Measurements from ENCODE around the gene SEPTIN12. TPM values are rescaled to one million over a fixed set of nuclear protein-coding genes. Genes with fewer than 3 reads are reported as not detected.

Gene SEPTIN12
- total RNA-seq, 1 donor from 2014 or later: not detected

DNA sequence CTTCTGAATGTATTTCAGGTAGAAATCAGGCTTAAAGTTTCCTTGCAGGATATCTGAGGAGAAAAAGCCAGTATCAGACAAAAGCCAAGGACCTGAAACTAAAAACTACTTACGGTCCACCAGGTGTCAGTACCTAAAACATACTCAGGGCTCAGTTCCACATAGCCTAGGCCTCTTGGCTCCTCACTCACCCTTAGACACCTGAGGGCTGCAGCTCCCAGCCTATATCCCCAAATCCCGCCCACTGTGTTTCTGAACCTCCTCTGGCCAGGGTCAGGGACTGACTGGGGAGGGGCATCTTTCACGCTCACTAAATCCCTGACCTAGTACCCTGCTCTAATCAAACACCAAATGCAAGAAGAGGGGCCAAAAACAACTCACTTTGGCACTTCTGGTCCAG is 23.1 kb upstream of the SEPTIN12 start:
- ATAC-seq (peak; percentile 13), DNase-seq (no peak)
- H3K9me3 ChIP-seq: no peaks in the 10 kb centered on the region
- intact Hi-C loops (cut with DNase I): no loop called here
- H3K36me3 ChIP-seq: peaks cover 97% of the 10 kb centered on the region
- no peaks in the 10 kb centered on the region for H3K27me3 ChIP-seq
- no peak overlapping the region for H3K27ac ChIP-seq
- TF ChIP-seq CTCF (IDR thresholded peaks at IDR 0.05): no peak
- H3K4me1 ChIP-seq: no peaks in the 10 kb centered on the region
- H3K4me3 ChIP-seq: no peak overlapping the region

DNA sequence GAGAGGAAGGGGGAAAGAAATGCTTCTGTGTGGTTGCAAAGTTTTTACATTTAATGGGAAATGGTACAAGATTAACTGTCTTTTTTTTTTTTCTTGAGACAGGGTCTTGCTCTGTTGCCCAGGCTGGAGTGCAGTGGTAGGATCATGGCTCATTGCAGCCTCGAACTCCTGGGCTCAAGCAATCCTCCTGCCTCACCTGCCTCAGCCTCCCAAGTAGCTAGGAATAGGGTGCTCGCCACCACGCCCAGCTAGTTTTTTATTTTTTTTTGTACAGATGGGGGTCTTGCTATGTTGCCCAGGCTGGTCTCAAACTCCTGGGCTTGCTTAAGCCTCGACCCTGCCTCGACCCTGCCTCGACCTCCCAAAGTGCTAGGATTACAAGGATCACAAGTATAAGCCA is 18.1 kb upstream of the SEPTIN12 start:
- intact Hi-C loops (cut with DNase I): no loop called here

DNA sequence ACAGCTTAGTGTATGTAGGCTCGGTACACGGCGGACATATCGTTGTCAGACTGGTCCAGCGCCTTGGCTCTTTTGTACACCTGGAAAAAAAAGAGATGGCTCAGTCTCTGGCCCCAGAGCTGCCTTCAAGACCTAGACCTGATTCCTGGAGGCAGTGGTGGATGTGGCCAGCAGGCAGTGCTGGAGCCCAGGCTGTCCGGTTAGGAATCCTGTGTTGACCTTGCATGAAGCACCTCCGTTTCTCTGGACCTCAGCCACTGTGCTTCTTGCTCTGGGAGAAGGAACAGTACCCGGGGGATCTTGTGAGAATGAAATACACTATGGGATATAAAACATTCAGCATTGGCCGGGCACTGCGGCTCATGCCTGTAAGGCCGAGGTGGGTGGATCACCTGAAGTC is 17.1 kb upstream of the SEPTIN12 start:
- ATAC-seq: no peak
- H3K27ac ChIP-seq: no peak overlapping the region
- peaks cover 19% of the 10 kb centered on the region for H3K4me1 ChIP-seq
- intact Hi-C loops (cut with DNase I): no loop called here
- no peaks in the 10 kb centered on the region for H3K27me3 ChIP-seq
- H3K9me3 ChIP-seq: no peaks in the 10 kb centered on the region
- no peak for TF ChIP-seq CTCF (IDR thresholded peaks at IDR 0.05)
- no peak overlapping the region for H3K4me3 ChIP-seq
- DNase-seq: no peak
- H3K36me3 ChIP-seq: peaks cover 59% of the 10 kb centered on the region

More for the DNA sequence above, 18.1 kb upstream of the SEPTIN12 start:
- Histone ChIP-seq H3K27me3 (no peaks in the 10 kb centered on the region), H3K4me1 (peaks cover 10% of the 10 kb centered on the region), H3K4me3 (no peak overlapping the region), H3K9me3 (no peaks in the 10 kb centered on the region), H3K36me3 (peaks cover 68% of the 10 kb centered on the region), H3K27ac (no peak overlapping the region)
- no peak for TF ChIP-seq CTCF (IDR thresholded peaks at IDR 0.05)
- no peak for ATAC-seq
- no peak for DNase-seq

- Histone ChIP-seq H3K9me3 (no peaks in the 10 kb centered on the region), H3K4me3 (no peak overlapping the region), H3K27ac (no peak overlapping the region), H3K4me1 (peaks cover 19% of the 10 kb centered on the region), H3K36me3 (peaks cover 48% of the 10 kb centered on the region), H3K27me3 (no peaks in the 10 kb centered on the region)
- no peak for DNase-seq
- intact Hi-C loops (cut with DNase I): no loop called here
- no peak for ATAC-seq
- TF ChIP-seq CTCF (IDR thresholded peaks at IDR 0.05): no peak
These were observed 16.0 kb upstream of the SEPTIN12 start for GRCh38 chr16:4803898-4804762.

DNA sequence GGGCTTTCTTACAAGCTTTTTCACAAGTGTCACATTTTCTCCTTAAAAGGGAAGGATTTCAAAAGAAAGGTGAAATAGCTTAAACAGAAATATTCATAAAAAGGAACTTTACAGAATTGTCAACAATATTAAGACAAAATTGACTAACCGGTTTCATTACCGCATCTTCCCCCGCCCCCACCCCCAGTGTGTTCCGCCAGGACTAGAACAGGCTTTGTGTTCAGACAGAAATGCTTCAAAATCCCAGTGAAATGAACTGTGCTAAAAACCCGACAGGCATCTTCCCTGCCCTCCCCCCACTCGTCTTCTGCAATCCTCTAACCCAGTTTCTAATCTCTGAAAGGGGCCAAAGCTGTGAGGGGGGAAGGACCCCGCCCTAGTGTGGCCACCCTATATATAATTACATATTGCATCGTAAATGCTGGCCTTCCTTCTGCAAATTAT is 15.3 kb upstream of the SEPTIN12 start:
- Histone ChIP-seq H3K27ac (peak overlapping the region; percentile 80), H3K36me3 (peaks cover 41% of the 10 kb centered on the region), H3K4me1 (peaks cover 19% of the 10 kb centered on the region), H3K27me3 (no peaks in the 10 kb centered on the region), H3K9me3 (no peaks in the 10 kb centered on the region), H3K4me3 (peak overlapping the region; percentile 85)
- DNase-seq: no peak
- ATAC-seq: no peak
- TF ChIP-seq CTCF (IDR thresholded peaks at IDR 0.05): no peak
- intact Hi-C loops (cut with DNase I): no loop called here
